Ectodermal cell (in vitro differentiated cells): Measurements from ENCODE around the gene TBC1D22A.

ENCODE experiments used
- H3K27ac ChIP-seq: 2 replicates; pipeline ENCODE4 v1.7.0; 2013; ENCODE audit warnings: mild to moderate bottlenecking, low read depth, low read length; ENCODE audit not compliant: insufficient read depth, poor library complexity, severe bottlenecking
- H3K27me3 ChIP-seq: 2 replicates; pipeline ENCODE4 v1.7.0; 2013; ENCODE audit warnings: mild to moderate bottlenecking, low read length; ENCODE audit not compliant: insufficient read depth, control insufficient read depth, poor library complexity, severe bottlenecking
- H3K36me3 ChIP-seq: one replicate; pipeline ENCODE4 v1.7.0; 2013; ENCODE audit warnings: low read length; ENCODE audit not compliant: control insufficient read depth, insufficient read depth
- H3K4me1 ChIP-seq: one replicate; pipeline ENCODE4 v1.7.0; 2013; ENCODE audit warnings: low read length; ENCODE audit not compliant: control insufficient read depth, insufficient read depth
- H3K4me3 ChIP-seq: 2 replicates; pipeline ENCODE4 v1.7.0; 2013; ENCODE audit warnings: low read depth, low read length, control low read depth; ENCODE audit not compliant: insufficient read depth
- H3K9me3 ChIP-seq: 2 replicates; pipeline ENCODE4 v1.7.0; 2013; ENCODE audit warnings: mild to moderate bottlenecking, low read length, moderate library complexity; ENCODE audit not compliant: control insufficient read depth
- WGBS, 2 experiments: methylation state at CpG; one replicate each; pipeline ENCODE4 v1.1.7; 2013; ENCODE audit warnings: missing lambda C conversion rate in 2 of 2; 5-methylcytosine and 5-hydroxymethylcytosine counted together

The TBC1D22A gene

GRCh38 chr22:47155912-47156311 is 393.5 kb downstream of the TBC1D22A start:
- H3K27ac ChIP-seq, result no peak overlapping the region
- H3K27me3 ChIP-seq, result no peaks in the 10 kb centered on the region
- H3K4me1 ChIP-seq, result no peaks in the 10 kb centered on the region
- H3K36me3 ChIP-seq, result no peaks in the 10 kb centered on the region
- no peaks in the 10 kb centered on the region for H3K9me3 ChIP-seq
- WGBS, 2 experiments, result 88 to 91% methylated on average over 9 of the region's 9 CpGs
- no peak overlapping the region for H3K4me3 ChIP-seq

- no peaks in the 10 kb centered on the region for H3K36me3 ChIP-seq
- H3K27ac ChIP-seq, result no peak overlapping the region
- 89 to 91% methylated on average over 25 of the region's 25 CpGs for WGBS, 2 experiments
- no peaks in the 10 kb centered on the region for H3K4me1 ChIP-seq
- H3K9me3 ChIP-seq, result no peaks in the 10 kb centered on the region
- H3K27me3 ChIP-seq, result no peaks in the 10 kb centered on the region
- no peak overlapping the region for H3K4me3 ChIP-seq
These were observed 394.1 kb downstream of the TBC1D22A start for GRCh38 chr22:47156352-47157092.

GRCh38 chr22:47157093-47157420 is 394.6 kb downstream of the TBC1D22A start:
- Histone ChIP-seq H3K4me1 (no peaks in the 10 kb centered on the region), H3K27ac (no peak overlapping the region), H3K36me3 (no peaks in the 10 kb centered on the region), H3K9me3 (no peaks in the 10 kb centered on the region), H3K27me3 (no peaks in the 10 kb centered on the region), H3K4me3 (no peak overlapping the region)
- WGBS, 2 experiments, result 94% methylated on average over 15 of the region's 15 CpGs

GRCh38 chr22:47157486-47158270 is 395.2 kb downstream of the TBC1D22A start:
- Histone ChIP-seq H3K27me3 (no peaks in the 10 kb centered on the region), H3K4me3 (no peak overlapping the region), H3K27ac (no peak overlapping the region), H3K36me3 (no peaks in the 10 kb centered on the region), H3K9me3 (no peaks in the 10 kb centered on the region), H3K4me1 (no peaks in the 10 kb centered on the region)
- 93 to 95% methylated on average over 37 of the region's 37 CpGs for WGBS, 2 experiments

GRCh38 chr22:47158457-47158856 is 396.0 kb downstream of the TBC1D22A start:
- no peak overlapping the region for H3K4me3 ChIP-seq
- no peaks in the 10 kb centered on the region for H3K36me3 ChIP-seq
- no peaks in the 10 kb centered on the region for H3K27me3 ChIP-seq
- H3K4me1 ChIP-seq, result no peaks in the 10 kb centered on the region
- H3K27ac ChIP-seq, result no peak overlapping the region
- H3K9me3 ChIP-seq, result no peaks in the 10 kb centered on the region
- 83% methylated on average over 11 of the region's 11 CpGs for WGBS, 2 experiments

- H3K9me3 ChIP-seq, result no peaks in the 10 kb centered on the region
- peaks cover 5% of the 10 kb centered on the region for H3K4me1 ChIP-seq
- no peaks in the 10 kb centered on the region for H3K36me3 ChIP-seq
- H3K27me3 ChIP-seq, result no peaks in the 10 kb centered on the region
- 86 to 87% methylated on average over 4 of the region's 4 CpGs for WGBS, 2 experiments
- no peak overlapping the region for H3K4me3 ChIP-seq
- H3K27ac ChIP-seq, result no peak overlapping the region
These were observed 397.1 kb downstream of the TBC1D22A start for GRCh38 chr22:47159592-47159991.

GRCh38 chr22:47160141-47160541 is 397.7 kb downstream of the TBC1D22A start:
- Histone ChIP-seq H3K4me1 (peaks cover 11% of the 10 kb centered on the region), H3K27me3 (no peaks in the 10 kb centered on the region), H3K9me3 (no peaks in the 10 kb centered on the region), H3K27ac (no peak overlapping the region), H3K36me3 (no peaks in the 10 kb centered on the region), H3K4me3 (no peak overlapping the region)
- WGBS, 2 experiments, result 96 to 97% methylated on average over 18 of the region's 18 CpGs

GRCh38 chr22:47160781-47161520 is 398.5 kb downstream of the TBC1D22A start:
- H3K27me3 ChIP-seq, result no peaks in the 10 kb centered on the region
- no peak overlapping the region for H3K4me3 ChIP-seq
- WGBS, 2 experiments, result 93 to 94% methylated on average over 15 of the region's 15 CpGs
- no peaks in the 10 kb centered on the region for H3K9me3 ChIP-seq
- no peaks in the 10 kb centered on the region for H3K36me3 ChIP-seq
- H3K27ac ChIP-seq, result no peak overlapping the region
- peaks cover 13% of the 10 kb centered on the region for H3K4me1 ChIP-seq

GRCh38 chr22:47161631-47162030 is 399.2 kb downstream of the TBC1D22A start:
- no peaks in the 10 kb centered on the region for H3K9me3 ChIP-seq
- 94% methylated on average over 17 of the region's 17 CpGs for WGBS, 2 experiments
- peaks cover 13% of the 10 kb centered on the region for H3K4me1 ChIP-seq
- no peak overlapping the region for H3K4me3 ChIP-seq
- no peaks in the 10 kb centered on the region for H3K36me3 ChIP-seq
- H3K27ac ChIP-seq, result no peak overlapping the region
- H3K27me3 ChIP-seq, result no peaks in the 10 kb centered on the region

- no peak overlapping the region for H3K4me3 ChIP-seq
- WGBS, 2 experiments, result 93% methylated on average over 10 of the region's 10 CpGs
- H3K27me3 ChIP-seq, result no peaks in the 10 kb centered on the region
- H3K4me1 ChIP-seq, result peaks cover 13% of the 10 kb centered on the region
- peaks cover 4% of the 10 kb centered on the region for H3K36me3 ChIP-seq
- H3K27ac ChIP-seq, result no peak overlapping the region
- no peaks in the 10 kb centered on the region for H3K9me3 ChIP-seq
These were observed 400.4 kb downstream of the TBC1D22A start for GRCh38 chr22:47162865-47163264.
